Epithelial cell of esophagus (primary cell): Measurements from ENCODE around the gene GALNT3.

Experiments
- DNase-seq: peaks from one replicate; pipeline ENCODE4 v3.0.0; 2010; ENCODE audit warnings: low read depth
- H3K4me3 ChIP-seq: 2 replicates; pipeline ENCODE4 v1.5.1; 2011; ENCODE audit warnings: mild to moderate bottlenecking, low read length, control low read depth
- CTCF ChIP-seq: IDR thresholded peaks from 2 replicates; pipeline ENCODE4 v1.5.1; 2011; ENCODE audit warnings: low read depth, mild to moderate bottlenecking, low read length, control low read depth, inconsistent platforms; ENCODE audit not compliant: insufficient read depth; ENCODE audit errors: missing control alignments

GALNT3 gene

DNA sequence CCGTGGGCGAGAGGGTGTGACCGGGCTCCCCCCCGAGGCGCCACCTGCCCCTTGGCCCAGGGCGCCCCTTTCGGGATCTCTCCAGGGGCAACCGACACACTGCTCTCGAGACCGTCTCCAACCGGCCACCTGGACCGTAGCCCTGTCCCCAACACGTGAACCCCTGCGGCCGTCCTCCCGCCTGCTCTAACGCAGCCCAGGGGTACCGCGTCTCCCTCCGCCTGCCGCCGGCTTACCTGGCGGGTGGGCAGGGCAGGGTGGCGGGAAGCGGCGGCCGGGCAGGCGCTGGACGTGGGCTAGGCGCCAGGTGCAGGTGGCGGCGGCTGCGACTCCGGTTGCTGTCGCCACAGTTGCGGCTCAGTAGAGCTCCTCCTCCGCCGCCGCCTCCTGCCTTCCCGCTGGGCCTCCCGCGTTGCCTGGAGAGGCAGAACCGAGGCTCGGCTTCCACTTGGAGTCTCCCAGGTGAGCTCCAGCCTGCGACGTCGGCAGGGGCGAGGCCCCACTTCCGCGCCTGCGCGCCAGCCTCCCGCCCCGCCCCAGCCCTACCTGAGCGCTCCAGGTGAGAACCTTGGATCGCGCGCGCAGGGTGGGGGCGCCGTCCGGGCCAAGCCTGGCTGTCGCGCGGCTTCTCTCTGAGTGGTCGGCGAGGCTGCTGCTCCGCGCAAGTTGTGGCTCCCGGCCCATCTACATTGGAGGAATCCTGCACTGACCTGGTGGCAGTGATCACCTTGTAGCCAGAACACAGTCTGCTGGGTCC lies at the start of gene GALNT3:
Gene GALNT3 (minus strand): TSS at position 469 of the 757 bp plus-strand sequence. CDS start 23,547 bp downstream, outside the sequence.
- TF ChIP-seq CTCF = no peak
- H3K4me3 ChIP-seq = peak within 1 kb of the TSS; percentile 85
- DNase-seq = peak; percentile 97

DNA sequence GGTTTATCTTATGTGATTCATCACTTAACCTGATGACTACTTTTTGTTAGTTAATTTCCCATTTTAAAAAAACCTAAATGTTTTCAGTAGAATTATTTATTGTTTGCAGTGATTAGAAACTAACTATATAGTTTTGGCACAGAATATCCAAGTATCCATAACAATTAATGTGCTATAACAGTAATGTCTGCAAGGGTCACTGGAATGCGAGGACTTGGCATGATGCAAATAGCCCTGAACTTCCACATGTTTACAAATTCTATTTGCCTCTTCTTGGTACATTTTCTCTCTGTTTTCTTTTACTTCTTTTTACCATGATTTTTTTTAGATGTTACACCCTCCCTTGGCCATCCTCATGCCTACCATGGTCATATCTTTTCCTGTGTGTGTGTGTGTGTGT lies 49.3 kb upstream of the GALNT3 start:
- no peak for TF ChIP-seq CTCF
- no peak overlapping the region for H3K4me3 ChIP-seq
- DNase-seq = no peak

GRCh38 chr2:165840333-165840958 lies 46.4 kb upstream of the GALNT3 start:
- no peak for DNase-seq
- TF ChIP-seq CTCF = no peak
- H3K4me3 ChIP-seq = no peak overlapping the region

- no peak overlapping the region for H3K4me3 ChIP-seq
- TF ChIP-seq CTCF = peak; percentile 20
- DNase-seq = peak; percentile 68
Observed at GRCh38 chr2:165839610-165840009, 45.6 kb upstream of the GALNT3 start.

- no peak for TF ChIP-seq CTCF
- no peak overlapping the region for H3K4me3 ChIP-seq
- peak; percentile 82 for DNase-seq
Observed at GRCh38 chr2:165837122-165837521, 43.1 kb upstream of the GALNT3 start.

DNA sequence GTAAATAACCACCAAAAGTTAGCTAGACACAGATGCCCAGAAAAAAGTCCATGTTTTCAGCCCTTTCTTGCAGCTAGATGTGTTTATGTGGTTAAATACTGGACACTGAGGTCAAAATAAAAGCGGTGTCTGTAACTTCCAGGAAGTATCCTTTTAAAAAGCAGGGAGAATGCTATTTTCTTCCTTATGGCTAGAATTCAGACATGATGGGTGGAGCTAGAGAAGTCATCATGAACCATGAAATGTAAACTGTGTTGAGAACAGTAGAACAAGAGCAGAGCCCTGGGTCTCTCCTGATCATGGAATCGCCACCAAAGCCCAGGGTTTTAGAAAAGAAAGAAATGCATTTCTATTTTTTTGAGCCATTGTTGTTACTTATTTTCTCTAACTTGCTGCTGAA lies 41.3 kb upstream of the GALNT3 start:
- TF ChIP-seq CTCF = no peak
- no peak for DNase-seq
- no peak overlapping the region for H3K4me3 ChIP-seq
